T-helper 17 cell (primary cell): ENCODE measurements around the gene AKAIN1. TPM values are rescaled to one million over a fixed set of nuclear protein-coding genes. Genes with fewer than 3 reads are reported as not detected.

Source experiments
- ATAC-seq: fragments of 150-1000 bp; cut with Tn5 transposase; 2 replicates; pipeline ENCODE4 v1.10.0; 2021; ENCODE audit warnings: mild to moderate bottlenecking, moderate library complexity
- DNase-seq, 3 donors: peaks; one replicate each; pipeline versions ENCODE4 v3.0.0 to v3.0.0-alpha.2; 2020 to 2021
- H3K9me3 ChIP-seq: one replicate; pipeline ENCODE4 v1.7.0; 2013; ENCODE audit warnings: low read length, mild to moderate bottlenecking; ENCODE audit not compliant: control insufficient read depth, poor library complexity, severe bottlenecking
- H3K27ac Mint-ChIP-seq: one replicate; pipeline ENCODE4 v1.8.0; 2022; ENCODE audit warnings: mild to moderate bottlenecking, moderate library complexity, mixed read lengths
- H3K27me3 Mint-ChIP-seq: one replicate; pipeline ENCODE4 v1.8.0; 2022; ENCODE audit warnings: mixed read lengths
- H3K36me3 Mint-ChIP-seq: one replicate; pipeline ENCODE4 v1.8.0; 2022; ENCODE audit warnings: low read depth, mixed read lengths
- H3K4me1 Mint-ChIP-seq: one replicate; pipeline ENCODE4 v1.8.0; 2022; ENCODE audit warnings: mild to moderate bottlenecking, mixed read lengths
- H3K4me3 Mint-ChIP-seq: one replicate; pipeline ENCODE4 v1.8.0; 2022; ENCODE audit warnings: mild to moderate bottlenecking, moderate library complexity, mixed read lengths
- total RNA-seq, 4 donors: library from RNA in 2 of 4; stranded (reverse) in 2 of 4; gene quantifications; one replicate each; pipeline ENCODE4 v1.2.3 and lab custom pipeline; 2022 to 2026

Gene AKAIN1
- total RNA-seq, 2 donors from 2014 or later = not detected

- H3K27ac Mint-ChIP-seq = no peak overlapping the region
- DNase-seq (no peak), ATAC-seq (no peak)
- H3K27me3 Mint-ChIP-seq = peaks cover 24% of the 10 kb centered on the region
- no peaks in the 10 kb centered on the region for H3K36me3 Mint-ChIP-seq
- peaks cover 9% of the 10 kb centered on the region for H3K4me1 Mint-ChIP-seq
- no peaks in the 10 kb centered on the region for H3K9me3 ChIP-seq
- no peak overlapping the region for H3K4me3 Mint-ChIP-seq
Measured at GRCh38 chr18:5103693-5104092, 93.4 kb downstream of the AKAIN1 start.

- H3K9me3 ChIP-seq = no peaks in the 10 kb centered on the region
- Mint-ChIP-seq H3K4me3 (no peak overlapping the region), H3K4me1 (peaks cover 9% of the 10 kb centered on the region), H3K27ac (no peak overlapping the region), H3K36me3 (no peaks in the 10 kb centered on the region), H3K27me3 (peaks cover 20% of the 10 kb centered on the region)
- DNase-seq (no peak), ATAC-seq (no peak)
Measured at GRCh38 chr18:5103286-5103685, 93.8 kb downstream of the AKAIN1 start.

- H3K27ac Mint-ChIP-seq = no peak overlapping the region
- no peaks in the 10 kb centered on the region for H3K36me3 Mint-ChIP-seq
- H3K4me3 Mint-ChIP-seq = no peak overlapping the region
- H3K9me3 ChIP-seq = no peaks in the 10 kb centered on the region
- peaks cover 4% of the 10 kb centered on the region for H3K4me1 Mint-ChIP-seq
- no peak for DNase-seq
- H3K27me3 Mint-ChIP-seq = peaks cover 23% of the 10 kb centered on the region
- ATAC-seq = no peak
Measured at GRCh38 chr18:5097116-5097703, 99.8 kb downstream of the AKAIN1 start.

GRCh38 chr18:5095239-5095638 is 101.8 kb downstream of the AKAIN1 start:
- H3K9me3 ChIP-seq = no peaks in the 10 kb centered on the region
- ATAC-seq (no peak), DNase-seq (no peak)
- H3K27me3 Mint-ChIP-seq = peaks cover 18% of the 10 kb centered on the region
- H3K27ac Mint-ChIP-seq = no peak overlapping the region
- H3K36me3 Mint-ChIP-seq = no peaks in the 10 kb centered on the region
- H3K4me1 Mint-ChIP-seq = no peaks in the 10 kb centered on the region
- no peak overlapping the region for H3K4me3 Mint-ChIP-seq

- Mint-ChIP-seq H3K27ac (no peak overlapping the region), H3K4me3 (no peak overlapping the region), H3K27me3 (peaks cover 18% of the 10 kb centered on the region), H3K4me1 (no peaks in the 10 kb centered on the region), H3K36me3 (no peaks in the 10 kb centered on the region)
- no peaks in the 10 kb centered on the region for H3K9me3 ChIP-seq
- DNase-seq (no peak), ATAC-seq (no peak)
Measured at GRCh38 chr18:5093902-5094301, 103.2 kb downstream of the AKAIN1 start.

Other genes starting within 250 kb of the AKAIN1 start
- gene ZBTB14, start 98.5 kb upstream of the AKAIN1 start, total RNA-seq = 10 to 100 TPM; 18.5 to 22.5 TPM